H9 (cell line): ENCODE data around the gene PTP4A2. TPM values are rescaled to one million over a fixed set of nuclear protein-coding genes. Genes with fewer than 3 reads are reported as not detected.

Experiments
- DNase-seq: peaks from one replicate; pipeline ENCODE4 v3.0.0-alpha.2; 2017
- H2AFZ ChIP-seq: one replicate; pipeline ENCODE4 v1.6.1; 2013; ENCODE audit warnings: mild to moderate bottlenecking, low read length, control low read depth, moderate library complexity
- H2AK5ac ChIP-seq: 2 replicates; pipeline ENCODE4 v1.6.1; 2013; ENCODE audit warnings: low read length, control low read depth, mixed read lengths; ENCODE audit not compliant: insufficient read length
- H2BK120ac ChIP-seq: one replicate; pipeline ENCODE4 v1.6.1; 2013; ENCODE audit warnings: low read depth, mild to moderate bottlenecking, low read length, control low read depth, inconsistent platforms; ENCODE audit not compliant: poor library complexity, severe bottlenecking
- H2BK12ac ChIP-seq: 2 replicates; pipeline ENCODE4 v1.6.1; 2013; ENCODE audit warnings: low read length, control low read depth, mixed read lengths, low read depth; ENCODE audit not compliant: insufficient read length
- H2BK15ac ChIP-seq: 2 replicates; pipeline ENCODE4 v1.6.1; 2013; ENCODE audit warnings: low read depth, low read length, control low read depth
- H2BK20ac ChIP-seq: one replicate; pipeline ENCODE4 v1.6.1; 2013; ENCODE audit warnings: low read depth, mild to moderate bottlenecking, low read length, control low read depth, inconsistent platforms; ENCODE audit not compliant: poor library complexity, severe bottlenecking
- H2BK5ac ChIP-seq: 2 replicates; pipeline ENCODE4 v1.6.1; 2013; ENCODE audit warnings: low read length, control low read depth, mixed read lengths; ENCODE audit not compliant: insufficient read length
- H3K14ac ChIP-seq: 2 replicates; pipeline ENCODE4 v1.6.1; 2013; ENCODE audit warnings: low read length, control low read depth; ENCODE audit not compliant: insufficient read depth
- H3K18ac ChIP-seq: 2 replicates; pipeline ENCODE4 v1.6.1; 2013; ENCODE audit warnings: low read depth, mild to moderate bottlenecking, mixed read lengths, low read length, control low read depth; ENCODE audit not compliant: insufficient read length
- H3K23ac ChIP-seq: 2 replicates; pipeline ENCODE4 v1.6.1; 2013; ENCODE audit warnings: low read length, control low read depth, mixed read lengths, low read depth; ENCODE audit not compliant: insufficient read length
- H3K23me2 ChIP-seq: 2 replicates; pipeline ENCODE4 v1.6.1; 2013; ENCODE audit warnings: low read depth, mild to moderate bottlenecking, mixed read lengths, low read length, control low read depth; ENCODE audit not compliant: insufficient read length, poor library complexity, severe bottlenecking
- H3K27ac ChIP-seq: 2 replicates; pipeline ENCODE4 v1.5.1; 2013; ENCODE audit warnings: low read length, control low read depth, mixed read lengths, low read depth; ENCODE audit not compliant: insufficient read length
- H3K27me3 ChIP-seq: 2 replicates; pipeline ENCODE4 v1.6.1; 2013; ENCODE audit warnings: low read length, control low read depth, inconsistent platforms; ENCODE audit not compliant: insufficient read depth
- H3K4ac ChIP-seq: 2 replicates; pipeline ENCODE4 v1.6.1; 2013; ENCODE audit warnings: low read depth, mild to moderate bottlenecking, control low read depth, inconsistent platforms, low read length, moderate library complexity
- H3K4me1 ChIP-seq: 2 replicates; pipeline ENCODE4 v1.6.1; 2013; ENCODE audit warnings: low read length, control low read depth, inconsistent platforms; ENCODE audit not compliant: insufficient read depth
- H3K4me2 ChIP-seq: 2 replicates; pipeline ENCODE4 v1.6.1; 2013; ENCODE audit warnings: low read length, control low read depth, mixed read lengths; ENCODE audit not compliant: insufficient read length, insufficient read depth
- H3K56ac ChIP-seq: 2 replicates; pipeline ENCODE4 v1.6.1; 2013; ENCODE audit warnings: low read depth, mild to moderate bottlenecking, mixed read lengths, low read length, control low read depth; ENCODE audit not compliant: insufficient read length
- H3K79me1 ChIP-seq: 2 replicates; pipeline ENCODE4 v1.6.1; 2013; ENCODE audit warnings: low read depth, mild to moderate bottlenecking, moderate library complexity, low read length, control low read depth, inconsistent platforms; ENCODE audit not compliant: insufficient read depth, poor library complexity, severe bottlenecking
- H3K79me2 ChIP-seq: 2 replicates; pipeline ENCODE4 v1.6.1; 2013; ENCODE audit warnings: low read length, control low read depth, inconsistent platforms; ENCODE audit not compliant: insufficient read depth
- H3K9ac ChIP-seq: 2 replicates; pipeline ENCODE4 v1.6.1; 2013; ENCODE audit warnings: low read length, control low read depth, mixed read lengths; ENCODE audit not compliant: insufficient read length; ENCODE audit errors: extremely low read depth
- H3K9me3 ChIP-seq: one replicate; pipeline ENCODE4 v1.6.1; 2013; ENCODE audit warnings: low read depth, low read length, inconsistent platforms; ENCODE audit not compliant: control insufficient read depth
- H3T11ph ChIP-seq: one replicate; pipeline ENCODE4 v1.6.1; 2013; ENCODE audit warnings: mild to moderate bottlenecking, low read length, control low read depth, inconsistent platforms
- H4K20me1 ChIP-seq: one replicate; pipeline ENCODE4 v1.6.1; 2013; ENCODE audit not compliant: control insufficient read depth, insufficient read length, insufficient read depth
- H4K5ac ChIP-seq: 2 replicates; pipeline ENCODE4 v1.6.1; 2013; ENCODE audit warnings: low read depth, mild to moderate bottlenecking, mixed read lengths, low read length, control low read depth; ENCODE audit not compliant: insufficient read length
- H4K8ac ChIP-seq: replicated peaks from 2 replicates; pipeline ENCODE4 v1.6.1; 2013; ENCODE audit warnings: low read length, control low read depth, mixed read lengths, low read depth; ENCODE audit not compliant: insufficient read length
- H4K91ac ChIP-seq: 2 replicates; pipeline ENCODE4 v1.6.1; 2013; ENCODE audit warnings: low read depth, mild to moderate bottlenecking, moderate library complexity, mixed read lengths, low read length, control low read depth; ENCODE audit not compliant: insufficient read length
- H3K27ac Mint-ChIP-seq, 3 experiments: 2 replicates in 2 of 3; 3 replicates in 1 of 3; pipeline ENCODE4 v1.8.0; 2020 to 2021; ENCODE audit warnings: mixed read lengths in 3 of 3, mild to moderate bottlenecking in 1 of 3, moderate library complexity in 1 of 3
- H3K27me3 Mint-ChIP-seq: 2 replicates; pipeline ENCODE4 v1.8.0; 2021; ENCODE audit warnings: low read depth, mild to moderate bottlenecking, moderate library complexity, mixed read lengths
- H3K36me3 Mint-ChIP-seq, 3 experiments: 2 replicates in 2 of 3; 3 replicates in 1 of 3; pipeline ENCODE4 v1.8.0; 2020 to 2021; ENCODE audit warnings: low read depth in 3 of 3, mixed read lengths in 3 of 3; ENCODE audit not compliant: insufficient read depth in 1 of 3
- H3K4me1 Mint-ChIP-seq, 2 experiments: 2 replicates each; pipeline ENCODE4 v1.8.0; 2020; ENCODE audit warnings: mixed read lengths in 2 of 2
- H3K4me3 Mint-ChIP-seq, 2 experiments: 2 replicates in 1 of 2; 3 replicates in 1 of 2; pipeline ENCODE4 v1.8.0; 2020 to 2021; ENCODE audit warnings: mild to moderate bottlenecking in 2 of 2, mixed read lengths in 2 of 2, moderate library complexity in 1 of 2
- H3K9me3 Mint-ChIP-seq, 2 experiments: 2 replicates in 1 of 2; 3 replicates in 1 of 2; pipeline ENCODE4 v1.8.0; 2020; ENCODE audit warnings: mild to moderate bottlenecking in 2 of 2, mixed read lengths in 2 of 2, moderate library complexity in 1 of 2
- CTCF ChIP-seq: fragments of 200-600 bp; sonication (generic); conservative IDR thresholded peaks from 3 replicates; pipeline ENCODE4 v1.8.0; 2021; ENCODE audit warnings: antibody characterized with exemption, mild to moderate bottlenecking
- WGBS: extraction: QIAGEN DNeasy Blood & Tissue Kit; methylation state at CpG from one replicate; pipeline ENCODE4 v1.1.7; 2013; ENCODE audit warnings: missing lambda C conversion rate, low lambda C conversion rate, mixed read lengths; ENCODE audit not compliant: insufficient read length; ENCODE audit errors: extremely low coverage; 5-methylcytosine and 5-hydroxymethylcytosine counted together
- total RNA-seq: library from RNA; stranded (reverse); gene quantifications from 2 replicates; pipeline ENCODE4 v1.2.1, GENCODE V29; 2021

Gene PTP4A2
- total RNA-seq, 1 experiment from 2014 or later, result 192 TPM

DNA sequence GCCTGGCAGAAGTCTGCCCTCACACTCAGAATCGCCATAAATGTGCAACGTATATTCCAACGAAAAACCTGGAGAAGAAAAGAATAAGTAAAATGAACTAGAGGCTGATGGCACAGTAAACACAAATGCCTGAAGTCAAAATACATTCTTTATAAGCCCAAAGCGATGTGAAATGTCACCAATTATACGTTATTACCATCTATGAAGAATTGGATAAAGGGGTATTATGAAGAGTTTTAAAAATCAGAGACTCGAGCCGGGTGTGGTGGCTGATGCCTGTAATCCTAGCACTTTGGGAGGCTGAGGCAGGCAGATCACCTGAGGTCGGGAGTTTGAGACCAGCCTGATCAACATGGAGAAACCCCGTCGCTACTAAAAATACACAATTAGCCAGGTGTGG is 18.6 kb downstream of the PTP4A2 start:
- Histone ChIP-seq H3K4me2 (no peak overlapping the region), H3K79me2 (peaks cover 13% of the 10 kb centered on the region; the same call in 1 of the 2 replicates), H4K20me1 (no peaks in the 10 kb centered on the region), H3K18ac (no peak overlapping the region), H3K27ac (no peak overlapping the region), H3K23ac (no peak overlapping the region), H4K91ac (no peak overlapping the region), H3K79me1 (peaks cover 4% of the 10 kb centered on the region), H3K4ac (no peak overlapping the region), H4K5ac (no peak overlapping the region), H4K8ac (no peak overlapping the region), H2BK20ac (no peak overlapping the region), H3T11ph (no peak overlapping the region), H2AK5ac (no peak overlapping the region), H2BK15ac (no peak overlapping the region), H2BK12ac (no peak overlapping the region), H3K4me1 (no peaks in the 10 kb centered on the region), H2BK120ac (no peak overlapping the region), H2AFZ (no peak overlapping the region), H3K23me2 (no peaks in the 10 kb centered on the region), H3K9ac (no peak overlapping the region), H2BK5ac (no peak overlapping the region), H3K56ac (no peak overlapping the region), H3K14ac (no peak overlapping the region), H3K27me3 (no peaks in the 10 kb centered on the region), H3K9me3 (no peaks in the 10 kb centered on the region)
- no CpG with 5 or more reads among the region's 10 CpGs for WGBS
- no peaks in the 10 kb centered on the region for H3K27me3 Mint-ChIP-seq
- H3K27ac Mint-ChIP-seq, result no peak overlapping the region
- no peak for DNase-seq
- peaks cover 2 to 4% of the 10 kb centered on the region in 2 experiments; a peak in 2 of 4 replicates for H3K4me1 Mint-ChIP-seq
- no peak overlapping the region for H3K4me3 Mint-ChIP-seq
- H3K9me3 Mint-ChIP-seq, result 0 out of 5 replicates have a peak, but pooled peaks cover 0 to 4% of the 10 kb centered on the region in 2 experiments
- H3K36me3 Mint-ChIP-seq, result peaks cover 11 to 44% (median 35%) of the 10 kb centered on the region in 3 experiments; a peak in 5 of 7 replicates
- no peak for TF ChIP-seq CTCF
